ENCODE measurements around the gene PPIL4.

The PPIL4 gene

DNA sequence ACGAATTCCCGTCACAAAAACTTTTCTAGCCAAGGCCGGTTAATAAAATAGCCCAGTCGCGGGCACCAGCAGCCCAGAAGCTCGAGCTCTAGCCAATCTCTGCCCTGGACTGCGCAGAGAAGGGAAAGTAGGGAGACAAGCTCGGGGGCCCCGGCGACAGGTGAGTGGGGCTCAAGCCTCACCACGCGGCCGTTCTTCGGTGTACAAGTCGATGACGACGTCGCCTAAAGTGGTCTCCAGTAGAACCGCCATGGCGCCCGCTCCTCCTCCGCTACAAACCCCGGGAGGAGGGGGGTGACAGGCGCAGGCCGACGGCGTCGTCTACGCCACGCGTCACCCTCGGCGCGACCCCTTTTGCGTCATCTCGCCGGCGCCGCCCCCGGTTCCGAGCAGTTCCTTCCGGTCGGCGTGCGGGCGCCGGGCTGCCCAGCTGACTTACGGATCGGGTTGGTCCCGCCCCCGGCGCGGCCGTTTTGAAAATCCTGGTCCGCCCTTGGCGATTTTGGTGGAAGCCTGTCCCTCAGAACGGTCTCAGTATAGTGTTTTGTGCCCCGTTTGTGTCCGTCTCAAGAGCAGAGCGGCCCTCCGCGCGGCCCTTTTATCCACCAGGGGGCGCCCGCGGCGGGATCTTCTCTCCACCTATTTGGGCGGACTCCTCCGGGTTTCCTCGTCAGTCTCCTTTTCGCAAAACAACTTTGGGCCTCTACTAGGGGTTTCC lies at the start of gene PPIL4:
Gene PPIL4, minus strand, starts transcription at position 290 of the 718 bp plus-strand sequence. Its CDS starts 38 bp downstream, at position 252.
- DNase-seq: peak; percentile 96

DNA sequence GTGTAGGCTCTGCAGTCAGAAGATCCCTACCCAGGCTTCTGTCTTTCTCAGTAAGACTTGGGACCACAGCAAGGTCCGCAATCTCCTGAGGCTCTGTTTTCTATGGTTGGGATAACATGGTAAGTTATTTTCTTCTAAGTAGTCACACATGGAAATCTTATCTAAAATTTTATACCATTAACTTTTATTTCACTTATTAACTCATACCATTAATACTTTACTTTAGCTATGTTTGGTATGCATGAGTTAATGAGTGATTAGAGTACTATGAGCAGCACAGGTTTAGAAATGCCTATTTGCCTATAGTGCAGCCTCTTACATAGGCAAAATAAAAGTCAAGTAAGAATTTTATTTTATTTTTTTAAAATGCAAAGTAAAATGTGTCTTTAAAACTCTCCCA lies 47.6 kb upstream of the PPIL4 start:
- DNase-seq: no peak

- DNase-seq: no peak
Observed at GRCh38 chr6:149592983-149593382, 47.1 kb upstream of the PPIL4 start.

DNA sequence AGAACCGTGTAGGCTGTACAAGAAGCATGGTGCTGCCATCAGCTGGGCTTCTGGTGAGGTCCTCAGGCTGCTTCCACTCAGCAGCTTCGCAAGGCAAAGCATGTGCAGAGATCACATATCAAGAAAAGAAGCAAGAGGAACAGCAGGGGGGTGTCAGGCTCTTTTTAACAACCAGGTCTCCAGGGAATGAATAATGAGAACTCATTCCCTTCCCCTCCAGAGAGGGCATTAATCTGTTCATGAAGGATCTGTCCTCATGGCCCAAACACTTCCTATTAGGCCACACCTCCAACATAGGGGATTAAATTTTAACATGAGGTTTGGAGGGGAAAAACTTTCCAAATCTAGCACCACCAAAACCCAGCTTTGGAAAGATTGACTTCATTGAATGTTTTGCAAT lies 40.3 kb upstream of the PPIL4 start:
- no peak for DNase-seq

DNA sequence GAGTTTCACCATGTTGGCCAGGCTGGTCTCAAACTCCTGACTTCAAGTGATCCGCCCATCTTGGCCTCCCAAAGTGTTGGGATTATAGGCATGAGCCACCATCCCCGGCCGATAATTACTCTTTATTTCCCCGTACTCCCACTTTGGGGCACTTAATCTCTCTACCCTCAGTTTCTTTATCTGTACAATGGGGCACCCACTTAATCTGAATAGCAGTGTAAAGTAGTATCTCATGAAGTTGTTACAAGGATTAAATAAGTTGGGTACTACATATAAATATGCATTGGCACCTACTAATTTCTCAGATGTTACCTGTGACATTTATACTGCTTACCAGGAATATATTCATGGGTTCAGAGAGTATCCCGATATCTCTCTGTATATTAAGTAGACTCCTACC lies 35.5 kb upstream of the PPIL4 start:
- no peak for DNase-seq

DNA sequence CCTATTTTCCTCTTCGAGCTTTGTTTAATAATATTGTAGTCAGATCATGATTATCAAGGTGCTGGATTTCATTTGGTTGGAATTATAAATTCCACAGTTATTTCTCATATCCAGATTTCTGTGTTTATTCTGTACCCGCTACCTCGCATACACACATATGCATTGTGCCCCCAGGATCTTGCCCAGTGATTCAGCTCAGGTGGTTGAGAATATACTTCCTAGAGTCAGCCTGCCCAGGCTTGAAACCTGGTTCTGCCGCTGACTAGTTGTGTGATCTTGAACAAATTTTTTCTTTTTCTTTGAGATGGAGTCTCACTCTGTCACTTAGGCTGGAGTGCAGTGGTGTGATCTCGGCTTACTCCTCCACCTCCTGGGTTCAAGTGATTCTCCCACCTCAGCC lies 35.0 kb upstream of the PPIL4 start:
- no peak for DNase-seq

- DNase-seq: no peak
Observed at GRCh38 chr6:149567945-149568585, 22.2 kb upstream of the PPIL4 start.

GRCh38 chr6:149567194-149567586 lies 21.3 kb upstream of the PPIL4 start:
- no peak for DNase-seq

- DNase-seq: peak; percentile 59 to 74
Observed at GRCh38 chr6:149566410-149567193, 20.8 kb upstream of the PPIL4 start.

DNA sequence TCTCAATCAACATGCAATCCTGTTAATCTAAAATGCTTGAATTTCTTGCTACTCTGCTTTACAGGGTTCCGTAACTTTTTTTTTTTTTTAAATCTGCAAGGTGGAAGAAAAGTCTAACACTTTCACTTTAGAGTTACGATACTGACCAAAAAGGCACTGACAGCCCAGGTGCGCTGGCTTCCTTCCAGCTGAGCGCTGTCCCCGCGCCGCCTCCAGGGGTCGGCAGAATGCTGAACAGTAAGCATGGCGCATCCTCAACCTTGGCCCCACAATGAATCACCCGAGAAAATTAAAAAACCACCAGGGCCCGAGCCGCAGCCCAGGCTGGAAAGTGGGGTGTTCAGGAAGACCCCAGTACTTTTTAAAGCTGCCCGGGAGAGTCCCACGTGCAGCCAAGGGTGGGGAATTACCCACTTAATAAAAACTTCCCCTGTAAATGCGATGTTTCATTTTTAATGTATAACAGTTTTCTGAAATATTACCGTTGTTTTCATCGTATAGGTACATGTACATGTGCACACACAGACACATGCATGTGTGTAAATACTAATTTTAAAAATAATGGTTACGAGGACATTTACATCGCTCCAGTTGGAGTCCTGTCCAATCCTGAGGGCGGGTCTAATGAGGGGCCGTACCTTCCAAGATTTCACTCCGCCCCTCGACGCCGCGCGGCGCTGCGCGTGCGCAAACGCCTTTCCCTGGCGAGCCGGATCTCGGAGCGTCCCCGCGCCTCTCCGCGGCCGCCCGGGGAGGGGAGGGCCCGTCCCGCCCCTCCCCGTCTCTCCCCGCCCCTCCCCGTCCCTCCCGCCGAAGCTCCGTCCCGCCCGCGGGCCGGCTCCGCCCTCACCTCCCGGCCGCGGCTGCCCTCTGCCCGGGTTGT lies 19.9 kb upstream of the PPIL4 start, which contains the start of gene GINM1:
Gene GINM1, plus strand, starts transcription at position 849 of the 883 bp plus-strand sequence. CDS start 40 bp downstream, outside the sequence.
- peak; percentile 90 to 95 for DNase-seq

DNA sequence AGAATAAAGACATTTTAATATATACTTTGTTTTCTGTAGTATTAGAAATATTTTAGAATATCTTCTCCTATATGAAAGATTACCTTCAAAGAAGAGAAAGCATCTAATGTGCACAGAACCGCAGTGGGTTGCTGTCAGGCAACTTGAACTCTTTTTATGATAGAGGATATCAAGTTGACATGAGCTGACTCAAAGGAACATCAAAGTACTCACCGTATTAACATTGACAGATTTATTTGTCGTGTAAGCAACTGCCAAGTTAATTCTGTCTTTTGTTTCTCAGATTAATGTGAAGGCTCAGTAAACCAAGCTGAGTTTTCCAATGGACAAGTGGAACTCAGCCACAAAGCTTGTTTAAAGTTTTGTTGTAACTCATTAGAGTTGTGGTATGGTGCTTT lies 18.1 kb upstream of the PPIL4 start:
- no peak for DNase-seq

- DNase-seq: no peak
Observed at GRCh38 chr6:149563203-149563927, 17.5 kb upstream of the PPIL4 start.

DNA sequence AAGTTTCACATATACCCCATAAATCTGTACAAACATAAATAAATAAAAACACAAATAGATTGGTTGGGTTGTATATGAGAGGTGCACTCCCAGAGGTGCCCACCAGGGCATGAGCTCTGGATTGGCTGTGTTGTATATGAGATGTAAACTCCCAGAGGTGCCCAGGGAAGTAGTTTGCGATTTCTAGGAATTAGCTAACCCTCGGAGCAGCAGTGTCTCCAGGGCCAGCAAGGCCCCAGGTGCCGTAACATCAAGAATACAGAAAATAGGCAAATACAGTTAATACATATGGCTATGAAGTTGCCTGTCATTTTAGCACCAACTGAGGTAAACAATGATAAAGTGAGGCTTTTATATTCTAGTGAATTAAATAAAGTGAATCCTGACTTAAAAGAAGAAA lies 14.9 kb upstream of the PPIL4 start:
- DNase-seq: no peak

DNA sequence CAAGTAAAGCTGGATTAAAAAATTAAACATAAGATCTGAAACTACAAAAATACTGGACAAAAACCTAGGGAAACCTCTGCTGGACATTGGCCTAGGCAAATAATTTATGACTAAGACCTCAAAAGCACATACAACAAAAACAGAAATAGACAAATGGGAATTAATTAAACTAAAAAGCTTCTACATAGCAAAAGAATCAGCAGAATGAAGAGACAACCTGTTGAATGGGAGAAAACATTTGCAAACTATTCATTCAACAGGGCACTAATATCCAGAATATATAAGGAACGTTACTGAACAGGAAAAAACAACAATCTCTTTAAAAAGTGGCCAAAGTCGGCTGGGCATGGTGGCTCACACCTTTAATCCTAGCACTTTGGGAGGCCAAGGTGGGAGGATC lies 13.5 kb upstream of the PPIL4 start:
- no peak for DNase-seq

DNA sequence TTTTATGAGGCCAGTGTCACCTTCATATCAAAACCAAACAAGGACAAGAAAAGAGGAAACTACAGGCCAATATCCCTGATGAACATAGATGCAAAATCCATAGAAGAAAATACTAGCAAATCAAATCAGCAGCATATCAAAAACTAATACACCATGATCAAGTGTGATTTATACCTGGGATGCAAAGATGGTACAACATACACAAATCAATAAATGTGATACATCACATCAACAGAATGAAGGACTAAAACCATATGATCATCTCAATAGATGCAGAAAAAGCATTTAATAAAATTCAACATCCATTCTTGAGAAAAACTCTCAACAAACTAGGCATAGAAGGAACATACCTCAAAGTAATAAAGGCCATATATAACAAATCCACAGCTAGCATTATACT lies 12.2 kb upstream of the PPIL4 start:
- DNase-seq: no peak

DNA sequence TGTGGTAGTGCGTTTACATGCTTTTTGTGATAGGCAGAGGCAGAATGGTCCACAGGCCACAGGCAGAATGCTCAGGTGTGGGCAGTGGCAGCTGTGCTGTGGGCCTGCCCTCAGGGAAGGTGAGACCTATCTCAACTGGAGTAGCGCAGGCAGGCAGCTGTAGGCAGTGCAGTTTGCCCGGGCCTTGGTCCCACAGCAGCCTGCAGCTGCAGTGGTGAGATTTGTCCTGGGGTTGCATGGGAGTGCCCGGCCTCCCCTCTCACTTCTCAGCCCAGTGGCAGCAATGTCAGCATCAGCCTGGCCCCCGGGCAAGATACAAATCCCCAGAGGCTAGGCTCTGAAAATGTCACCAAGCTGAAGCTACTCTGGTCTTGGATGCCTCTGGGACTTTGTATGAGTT lies 6.1 kb upstream of the PPIL4 start:
- DNase-seq: no peak

DNA sequence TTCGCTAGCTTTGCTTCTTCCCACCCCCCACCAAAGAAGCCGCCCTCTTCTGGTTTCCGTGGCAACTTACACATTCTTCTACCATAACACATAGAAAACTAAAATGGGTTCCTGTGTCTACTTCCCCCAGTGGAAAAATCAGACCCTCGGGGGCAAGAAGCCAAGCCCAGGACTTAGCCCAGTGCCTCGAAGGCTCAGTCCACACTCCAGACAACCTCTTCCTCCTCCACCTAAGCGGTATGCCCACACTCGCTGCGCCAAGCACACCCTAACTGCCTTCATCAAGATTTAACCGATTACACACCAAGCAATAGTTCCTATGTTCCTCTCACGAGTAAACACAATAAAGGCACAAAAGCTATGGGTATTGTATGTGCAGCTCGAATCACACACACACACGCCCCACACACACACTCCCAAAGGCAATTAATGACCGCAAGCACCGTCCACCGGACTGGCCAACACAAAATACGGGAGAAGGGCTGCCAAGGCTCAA lies 537 bp downstream of the PPIL4 start:
- peak; percentile 53 for DNase-seq

- DNase-seq: no peak
Observed at GRCh38 chr6:149544646-149545257, 1.1 kb downstream of the PPIL4 start.

DNA sequence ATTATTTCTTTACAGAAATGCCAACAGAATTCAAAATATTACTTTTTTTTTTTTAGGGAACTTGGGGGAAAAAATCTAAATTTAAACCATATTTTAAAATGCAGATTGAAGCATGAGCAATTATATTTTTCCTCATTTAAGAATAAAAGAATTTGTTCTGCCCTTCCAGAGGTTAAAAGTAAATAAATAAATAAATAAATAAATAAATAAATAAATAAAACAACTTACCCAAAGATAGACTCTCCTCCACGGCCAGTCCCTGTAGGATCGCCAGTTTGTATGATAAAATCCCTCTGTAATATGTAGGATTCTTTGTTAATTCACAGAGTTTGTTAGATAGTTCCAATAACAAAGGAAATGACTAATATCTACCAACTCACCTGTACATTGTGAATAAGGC lies 4.7 kb downstream of the PPIL4 start:
- DNase-seq: no peak

DNA sequence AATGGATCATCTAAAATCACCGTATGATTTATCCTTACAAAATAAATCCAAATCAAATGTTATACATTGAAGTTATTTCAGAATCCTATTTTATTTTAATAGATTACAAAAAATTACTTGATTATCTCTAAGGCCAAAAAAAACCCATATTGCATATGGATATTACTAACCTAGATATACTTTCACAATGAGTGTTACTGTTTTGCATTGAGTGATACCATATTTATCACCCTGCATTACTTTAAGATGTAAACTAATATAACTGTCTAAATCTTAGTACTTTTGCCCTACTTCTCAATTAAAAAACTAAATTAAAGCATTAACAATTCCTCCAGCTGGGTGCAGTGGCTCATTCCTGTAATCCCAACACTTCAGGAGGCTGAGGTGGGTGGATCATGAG lies 11.1 kb downstream of the PPIL4 start:
- no peak for DNase-seq

DNA sequence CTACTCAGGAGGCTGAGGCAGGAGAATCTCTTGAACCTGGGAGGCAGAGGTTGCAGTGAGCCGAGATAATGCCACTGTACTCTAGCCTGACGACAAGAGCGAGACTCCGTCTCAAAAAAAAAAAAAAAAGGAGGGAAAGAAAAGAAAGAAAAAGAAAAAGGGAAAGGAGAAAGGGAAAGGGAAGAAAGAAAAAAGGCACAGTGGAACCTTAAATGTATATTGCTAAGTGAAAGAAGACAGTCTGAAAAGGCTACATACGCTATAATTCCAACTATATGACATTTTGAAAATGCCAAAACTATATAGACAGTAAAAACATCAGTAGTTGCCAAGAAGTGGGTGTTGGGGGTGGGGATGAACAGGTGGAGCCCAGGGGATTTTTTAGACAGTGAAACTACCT lies 16.2 kb downstream of the PPIL4 start:
- no peak for DNase-seq
